Esophagus (tissue), 2 donors: ENCODE data around the gene FUCA2. TPM values are rescaled to one million over a fixed set of nuclear protein-coding genes. Genes with fewer than 3 reads are reported as not detected.
"Not testable (repeated sequence)": the region's sequence is repeated elsewhere in the genome, so short reads cannot be mapped to it uniquely, and the experiment has no call there.

Experiments used
- H3K27ac ChIP-seq, 2 donors: one replicate each; pipeline ENCODE4 v1.5.1; 2013; ENCODE audit warnings: low read depth in 2 of 2, mild to moderate bottlenecking in 2 of 2, inconsistent platforms in 1 of 2, low read length in 1 of 2, moderate library complexity in 1 of 2
- H3K27me3 ChIP-seq, 2 donors: one replicate each; pipeline ENCODE4 v1.6.1; 2013; ENCODE audit warnings: low read length in 2 of 2, control low read depth in 1 of 2, mild to moderate bottlenecking in 1 of 2; ENCODE audit not compliant: insufficient read depth in 2 of 2, control insufficient read depth in 1 of 2
- H3K36me3 ChIP-seq, 2 donors: one replicate each; pipeline ENCODE4 v1.6.1; 2013; ENCODE audit warnings: low read length in 1 of 2; ENCODE audit not compliant: control insufficient read depth in 2 of 2, insufficient read depth in 2 of 2
- H3K4me1 ChIP-seq, 2 donors: one replicate each; pipeline ENCODE4 v1.6.1; 2013; ENCODE audit warnings: low read length in 1 of 2; ENCODE audit not compliant: control insufficient read depth in 2 of 2, insufficient read depth in 2 of 2
- H3K4me3 ChIP-seq, 2 donors: one replicate each; pipeline ENCODE4 v1.5.1; 2013; ENCODE audit warnings: low read length in 2 of 2, mild to moderate bottlenecking in 2 of 2, low read depth in 1 of 2, moderate library complexity in 1 of 2
- H3K9me3 ChIP-seq, 2 donors: one replicate each; pipeline ENCODE4 v1.6.1; 2013; ENCODE audit warnings: mild to moderate bottlenecking in 2 of 2, low read depth in 1 of 2, low read length in 1 of 2, moderate library complexity in 1 of 2; ENCODE audit not compliant: control insufficient read depth in 2 of 2, insufficient read depth in 1 of 2
- WGBS, 2 donors: extraction: QIAGEN DNeasy Blood & Tissue Kit; methylation state at CpG; one replicate each; pipeline ENCODE4 v1.1.7; 2013; 5-methylcytosine and 5-hydroxymethylcytosine counted together
- polyA plus RNA-seq, 2 donors: library from polyadenylated mRNA; stranded (reverse); fragments of 200-250 nt; gene quantifications; one replicate each; pipeline ENCODE4 v1.2.3, GENCODE V29; 2013
- donor health status: healthy with polysubstance abuse.
- donor health status: Bipolar disorder and iron deficiency.

The FUCA2 gene
- polyA plus RNA-seq, 2 donors, result 10.1 to 12.8 TPM

DNA sequence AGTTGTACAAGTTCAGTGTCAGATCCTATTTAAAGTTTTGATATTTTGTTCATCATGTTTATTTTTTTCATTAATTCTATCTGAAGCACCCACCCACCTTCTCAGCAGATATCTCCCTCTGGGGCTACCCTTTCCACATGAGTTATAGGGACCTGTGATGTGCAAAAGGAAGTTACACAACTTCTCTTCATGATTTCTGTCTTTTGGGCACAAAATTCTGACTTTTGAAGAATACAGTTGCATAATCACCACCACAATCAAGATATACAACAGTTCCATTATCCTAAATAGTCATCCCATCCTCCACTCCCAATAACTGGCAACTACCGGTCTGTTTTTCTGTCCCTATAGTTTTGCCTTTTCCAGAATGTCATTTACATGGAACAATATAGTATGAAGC, 13.8 kb upstream of the FUCA2 start:
- H3K4me3 ChIP-seq, result no peak overlapping the region
- no peaks in the 10 kb centered on the region for H3K36me3 ChIP-seq
- 85 to 92% methylated on average over 1 of the region's 1 CpG for WGBS, 2 donors
- H3K27me3 ChIP-seq, result no peaks in the 10 kb centered on the region
- no peaks in the 10 kb centered on the region for H3K4me1 ChIP-seq
- H3K27ac ChIP-seq, result no peak overlapping the region
- H3K9me3 ChIP-seq, result no peaks in the 10 kb centered on the region

DNA sequence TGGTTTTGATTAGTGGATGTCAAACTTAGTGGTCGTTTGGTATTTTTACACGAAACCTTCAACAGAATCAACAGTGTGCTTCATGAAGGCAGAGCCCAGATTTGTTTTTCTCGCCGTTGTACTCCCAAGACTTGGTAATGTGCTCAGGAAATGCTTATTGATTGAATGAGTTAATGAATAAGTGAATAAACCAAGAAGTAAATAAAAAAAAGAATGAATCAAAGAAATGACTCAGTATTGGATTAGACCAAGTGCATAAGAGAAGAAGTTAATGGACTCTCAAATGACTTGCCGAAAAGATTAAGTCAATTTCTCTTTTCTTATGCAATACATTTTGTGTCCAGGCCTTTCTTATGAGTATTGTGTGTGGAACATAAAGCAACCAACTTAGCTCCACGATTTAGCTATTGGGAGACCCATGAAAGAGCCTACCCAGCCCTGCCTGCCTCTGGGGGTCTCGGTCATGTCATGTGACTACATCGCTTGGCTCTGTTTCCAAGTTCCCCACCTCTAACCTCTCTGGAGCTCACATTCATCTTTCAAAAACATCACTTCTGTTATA, 10.6 kb upstream of the FUCA2 start:
- Histone ChIP-seq H3K4me3 (no peak overlapping the region), H3K9me3 (no peaks in the 10 kb centered on the region), H3K36me3 (no peaks in the 10 kb centered on the region), H3K27ac (no peak overlapping the region), H3K4me1 (peaks cover 0 to 2% of the 10 kb centered on the region in 2 donors), H3K27me3 (no peaks in the 10 kb centered on the region)
- WGBS, 2 donors, result 81 to 84% methylated on average over 8 of the region's 8 CpGs

DNA sequence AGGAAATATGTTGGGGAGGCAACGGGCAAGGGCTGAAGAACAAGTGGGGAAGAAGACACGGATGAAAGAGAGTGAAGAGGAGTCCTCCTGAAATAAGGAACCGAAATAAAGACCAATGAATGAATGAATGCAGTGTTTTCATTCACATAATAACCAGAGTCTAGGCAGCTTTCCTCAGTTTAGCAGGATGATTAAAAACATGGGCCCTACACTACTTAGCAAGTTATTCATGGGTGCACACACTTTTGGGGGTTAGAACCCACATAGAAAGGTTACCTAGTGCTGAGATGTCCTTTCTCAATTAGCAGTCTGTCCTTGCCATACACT, 5.9 kb upstream of the FUCA2 start:
- H3K4me1 ChIP-seq, result peaks cover 0 to 4% of the 10 kb centered on the region in 2 donors
- H3K36me3 ChIP-seq, result no peaks in the 10 kb centered on the region
- H3K9me3 ChIP-seq, result no peaks in the 10 kb centered on the region
- no peaks in the 10 kb centered on the region for H3K27me3 ChIP-seq
- no peak overlapping the region for H3K4me3 ChIP-seq
- WGBS, 2 donors, result 64 to 66% methylated on average over 3 of the region's 3 CpGs
- H3K27ac ChIP-seq, result no peak overlapping the region

DNA sequence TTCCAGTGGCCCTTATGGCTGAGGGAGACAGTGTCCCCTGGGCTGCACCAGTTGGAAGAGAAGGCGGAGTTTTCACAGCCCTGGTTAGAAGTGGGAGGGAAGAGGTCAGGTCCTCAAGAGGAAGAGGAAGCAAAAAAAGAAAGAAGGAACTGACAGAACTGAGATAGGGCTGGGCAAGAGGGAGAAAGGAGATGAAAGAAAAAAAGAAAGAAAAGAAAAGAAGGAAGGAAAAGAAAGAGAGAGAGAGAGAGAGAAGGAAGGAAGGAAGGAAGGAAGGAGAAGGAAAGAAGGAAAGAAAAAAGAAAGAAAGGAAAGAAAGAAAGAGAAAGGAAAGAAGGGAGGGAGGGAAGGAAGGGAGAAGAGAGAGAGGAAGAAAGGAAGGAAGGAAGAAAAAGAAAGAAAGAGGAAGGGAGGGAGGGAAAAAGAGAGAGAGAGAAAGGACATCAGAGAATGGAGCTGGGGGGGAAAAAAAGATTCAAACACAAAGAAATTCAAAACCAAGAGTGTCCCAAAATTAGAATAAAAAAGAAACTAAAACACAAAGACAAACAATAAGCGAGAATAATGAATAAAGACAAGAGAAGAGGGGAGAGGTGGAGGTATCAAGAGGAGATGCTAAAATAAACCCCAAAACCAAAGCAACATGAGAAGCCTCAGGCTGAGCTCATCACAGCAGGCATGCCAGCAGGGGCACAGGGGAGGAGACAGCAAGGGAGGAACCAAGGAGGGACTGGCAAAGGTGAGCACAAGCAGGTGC, 5.3 kb upstream of the FUCA2 start:
- Histone ChIP-seq H3K4me1 (peaks cover under 1 to 4% of the 10 kb centered on the region in 2 donors), H3K4me3 (no peak overlapping the region), H3K27me3 (no peaks in the 10 kb centered on the region), H3K36me3 (no peaks in the 10 kb centered on the region), H3K9me3 (no peaks in the 10 kb centered on the region), H3K27ac (no peak overlapping the region)
- WGBS, 2 donors, result 69 to 81% methylated on average over 2 of the region's 2 CpGs

DNA sequence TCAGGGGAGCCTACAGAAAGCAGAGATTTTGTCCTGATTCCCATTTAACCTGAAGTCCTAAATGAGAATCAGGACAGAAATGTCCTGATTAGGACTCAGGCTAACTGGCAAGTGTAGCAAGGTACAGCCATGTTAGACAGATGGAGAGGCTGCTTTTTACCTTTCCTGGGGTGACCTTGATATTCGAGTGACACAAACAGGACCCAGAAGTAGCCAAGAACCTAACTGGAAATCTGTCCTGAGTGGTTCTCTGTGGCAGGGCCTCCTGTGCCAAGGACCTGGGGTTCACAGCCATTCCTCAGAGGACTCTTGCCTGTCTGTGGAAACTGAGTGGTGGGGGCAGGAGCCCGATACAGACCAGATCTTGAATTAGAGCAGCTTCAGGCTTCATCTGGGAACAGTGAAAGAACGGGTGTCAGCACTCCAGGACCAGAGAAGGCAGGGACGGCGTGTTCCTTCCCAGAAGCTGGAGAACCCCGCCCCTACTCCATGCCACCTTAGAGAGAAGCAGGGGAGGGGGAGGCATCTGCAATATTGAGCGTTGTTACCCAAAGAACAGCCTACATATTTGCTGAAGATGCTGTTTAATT, 4.3 kb upstream of the FUCA2 start:
- H3K9me3 ChIP-seq, result no peaks in the 10 kb centered on the region
- 87 to 89% methylated on average over 7 of the region's 7 CpGs for WGBS, 2 donors
- H3K27me3 ChIP-seq, result no peaks in the 10 kb centered on the region
- H3K27ac ChIP-seq, result no peak overlapping the region
- H3K4me1 ChIP-seq, result peaks cover 4 to 5% of the 10 kb centered on the region in 2 donors
- no peak overlapping the region for H3K4me3 ChIP-seq
- no peaks in the 10 kb centered on the region for H3K36me3 ChIP-seq

DNA sequence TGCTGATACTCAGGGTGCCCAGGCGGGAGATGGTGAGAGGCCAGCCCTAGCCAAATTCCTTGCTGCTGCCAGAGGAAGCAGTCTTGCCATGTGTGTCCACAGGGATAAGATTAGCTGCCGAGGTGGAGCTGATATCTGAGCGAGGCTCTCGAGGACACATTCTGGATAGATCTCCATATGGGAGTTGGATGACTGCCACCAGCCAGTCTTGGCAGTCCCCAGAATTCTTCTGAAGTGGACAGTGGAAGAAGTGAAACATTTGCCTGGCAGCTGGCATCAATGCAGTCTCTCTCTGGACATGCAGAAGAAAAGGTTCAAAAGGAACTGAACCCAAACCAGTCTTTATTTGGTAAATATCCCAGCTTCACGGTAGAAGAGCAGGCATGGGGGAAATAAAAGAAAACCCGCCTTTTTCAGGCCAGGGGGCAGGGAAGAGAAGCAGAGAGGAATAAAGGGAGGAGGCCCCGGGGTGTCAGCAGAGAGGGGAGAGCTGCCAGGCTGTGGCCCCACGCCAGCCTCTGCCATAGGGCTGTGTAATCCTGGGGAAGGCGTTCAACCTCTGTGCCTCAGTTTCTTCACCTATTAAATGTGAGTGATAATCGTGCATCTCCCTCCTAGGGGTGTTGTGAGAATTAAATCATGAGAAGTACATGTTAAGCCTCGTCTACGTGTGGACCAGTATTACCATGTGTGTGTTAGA, 3.7 kb upstream of the FUCA2 start:
- Histone ChIP-seq H3K27me3 (no peaks in the 10 kb centered on the region), H3K27ac (no peak overlapping the region), H3K36me3 (no peaks in the 10 kb centered on the region), H3K4me3 (no peak overlapping the region), H3K9me3 (no peaks in the 10 kb centered on the region), H3K4me1 (peaks cover 4 to 6% of the 10 kb centered on the region in 2 donors)
- 56 to 63% methylated on average over 12 of the region's 12 CpGs for WGBS, 2 donors

DNA sequence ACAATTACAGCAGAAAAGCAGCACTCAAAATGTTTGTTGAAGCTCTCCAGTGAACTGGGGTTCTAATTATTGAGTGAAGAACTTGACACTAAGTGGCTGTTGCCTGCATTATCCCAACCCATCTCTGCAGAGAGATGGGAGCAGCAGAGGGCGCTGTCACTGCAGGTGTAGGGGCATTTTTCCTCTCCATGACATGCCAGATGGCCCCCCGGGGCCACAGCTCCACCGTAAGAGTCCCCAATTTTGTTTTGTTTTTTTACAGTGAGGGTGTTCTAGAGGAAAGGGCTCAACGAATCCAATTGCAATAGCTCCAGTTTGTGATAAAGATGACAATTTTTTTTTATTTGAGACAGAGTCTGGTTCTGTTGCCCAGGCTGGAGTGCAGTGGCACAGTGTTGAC, 1.9 kb upstream of the FUCA2 start:
- 63 to 75% methylated on average over 4 of the region's 4 CpGs for WGBS, 2 donors
- Histone ChIP-seq H3K9me3 (no peaks in the 10 kb centered on the region), H3K4me1 (peaks cover 4 to 6% of the 10 kb centered on the region in 2 donors), H3K4me3 (no peak overlapping the region), H3K27me3 (no peaks in the 10 kb centered on the region), H3K27ac (no peak overlapping the region), H3K36me3 (no peaks in the 10 kb centered on the region)

DNA sequence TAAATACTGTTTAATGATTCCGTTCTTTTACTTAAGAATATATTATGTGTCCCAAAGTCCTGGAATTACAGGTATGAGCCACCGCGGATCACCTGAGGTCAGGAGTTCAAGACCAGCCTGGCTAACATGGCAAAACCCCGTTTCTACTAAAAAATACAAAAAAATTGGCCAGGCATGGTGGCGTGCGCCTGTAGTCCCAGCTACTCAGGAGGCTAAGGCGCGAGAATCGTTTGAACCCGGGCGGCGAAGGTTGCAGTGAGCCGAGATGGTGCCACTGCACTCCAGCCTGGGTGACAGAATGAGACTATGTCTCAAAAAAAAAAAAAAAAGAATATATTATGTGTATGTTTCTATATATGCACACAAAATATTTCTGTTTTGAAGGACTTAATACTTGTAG, 1.2 kb downstream of the FUCA2 start:
- not testable (repeated sequence) for H3K27ac ChIP-seq, H3K4me3 ChIP-seq, H3K27me3 ChIP-seq, H3K36me3 ChIP-seq, H3K4me1 ChIP-seq, H3K9me3 ChIP-seq
- 96 to 97% methylated on average over 13 of the region's 13 CpGs for WGBS, 2 donors

DNA sequence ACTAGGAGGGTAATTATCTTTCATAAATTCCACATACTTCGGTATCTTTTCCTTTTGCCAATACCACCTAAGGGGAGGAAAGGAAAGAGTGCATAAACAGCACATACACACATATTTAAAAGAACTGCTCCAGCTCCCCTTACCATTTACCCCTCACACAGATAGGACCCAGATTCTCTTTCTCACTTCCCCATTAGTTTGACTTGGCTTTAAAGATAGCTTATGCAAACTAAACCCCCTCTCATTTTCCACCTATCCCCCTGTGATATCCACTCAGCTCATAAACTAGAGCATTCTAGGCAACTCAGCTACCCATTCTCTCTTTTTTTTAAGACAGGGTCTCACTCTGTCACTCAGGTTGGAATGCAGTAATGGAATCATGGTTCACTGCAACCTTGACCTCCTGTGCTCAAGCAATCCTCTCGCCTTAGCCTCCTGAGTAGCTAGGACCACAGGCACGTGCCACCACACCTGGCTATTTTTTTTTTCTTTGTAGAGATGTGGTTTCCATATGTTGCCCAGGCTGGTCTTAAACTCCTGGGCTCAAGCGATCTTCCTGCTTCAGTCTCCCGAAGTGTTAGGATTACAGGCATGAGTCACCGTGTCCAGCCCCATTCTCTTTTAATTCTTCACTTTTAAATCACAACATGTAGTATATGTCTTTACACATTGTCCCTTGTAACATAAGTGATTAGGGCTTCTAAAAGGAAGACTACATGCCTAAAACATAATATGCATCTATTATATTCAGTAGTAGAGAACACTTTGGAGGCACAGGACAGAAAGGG, 4.0 kb downstream of the FUCA2 start:
- 79 to 84% methylated on average over 6 of the region's 6 CpGs for WGBS, 2 donors
- peaks cover 0 to 3% of the 10 kb centered on the region in 2 donors for H3K36me3 ChIP-seq
- peaks cover 0 to 6% of the 10 kb centered on the region in 2 donors for H3K4me1 ChIP-seq
- H3K27me3 ChIP-seq, result no peaks in the 10 kb centered on the region
- no peak overlapping the region for H3K4me3 ChIP-seq
- H3K27ac ChIP-seq, result no peak overlapping the region
- H3K9me3 ChIP-seq, result no peaks in the 10 kb centered on the region
